Cardiac septum (tissue), 1 donor: Measurements from ENCODE around the gene SRRM3. TPM values are rescaled to one million over a fixed set of nuclear protein-coding genes. Genes with fewer than 3 reads are reported as not detected.
A peak's percentile ranks its signal among the peaks of the same experiment; 100 is the strongest.
"Not testable (repeated sequence)": the region's sequence is repeated elsewhere in the genome, so short reads cannot be mapped to it uniquely, and the experiment has no call there.

ENCODE experiments used
- DNase-seq: peaks from one replicate; pipeline ENCODE4 v3.0.0-alpha.2; 2020; ENCODE audit warnings: low spot score
- intact Hi-C: fragments of 100-400 bp; cut with DNase I; formaldehyde crosslinking; loops from one replicate; pipeline ENCODE4 v1.14.0; 2022
- long read RNA-seq: library from polyadenylated mRNA; unstranded; transcript quantifications from one replicate; pipeline ENCODE4 v2.0.0, GENCODE V29; 2021
- total RNA-seq: library from RNA; stranded (reverse); fragmentation: NEBNext Ultra II Directional; extraction: Animal tissue kit (Norgen Biotek cat#: 25700); gene quantifications from one replicate; pipeline ENCODE4 v1.2.1, GENCODE V29; 2021
- donor health status: DM: no; HTN: no; CAD: no.

SRRM3 gene, protein sequence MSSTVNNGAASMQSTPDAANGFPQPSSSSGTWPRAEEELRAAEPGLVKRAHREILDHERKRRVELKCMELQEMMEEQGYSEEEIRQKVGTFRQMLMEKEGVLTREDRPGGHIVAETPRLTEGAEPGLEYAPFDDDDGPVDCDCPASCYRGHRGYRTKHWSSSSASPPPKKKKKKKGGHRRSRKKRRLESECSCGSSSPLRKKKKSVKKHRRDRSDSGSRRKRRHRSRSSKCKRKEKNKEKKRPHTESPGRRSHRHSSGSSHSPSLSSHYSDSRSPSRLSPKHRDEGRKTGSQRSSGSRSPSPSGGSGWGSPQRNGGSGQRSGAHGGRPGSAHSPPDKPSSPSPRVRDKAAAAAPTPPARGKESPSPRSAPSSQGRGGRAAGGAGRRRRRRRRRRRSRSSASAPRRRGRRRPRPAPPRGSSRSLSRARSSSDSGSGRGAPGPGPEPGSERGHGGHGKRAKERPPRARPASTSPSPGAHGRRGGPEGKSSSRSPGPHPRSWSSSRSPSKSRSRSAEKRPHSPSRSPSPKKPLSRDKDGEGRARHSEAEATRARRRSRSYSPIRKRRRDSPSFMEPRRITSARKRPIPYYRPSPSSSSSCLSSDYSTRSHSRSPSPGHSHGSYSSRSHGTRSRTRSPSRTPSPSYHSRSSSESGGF
- total RNA-seq = 7.6 TPM
- long read RNA-seq, partial matches to known transcripts = 14 of 60 reads
- long read RNA-seq, other reads (novel, unspliced or antisense) = 44 of 60 reads

DNA sequence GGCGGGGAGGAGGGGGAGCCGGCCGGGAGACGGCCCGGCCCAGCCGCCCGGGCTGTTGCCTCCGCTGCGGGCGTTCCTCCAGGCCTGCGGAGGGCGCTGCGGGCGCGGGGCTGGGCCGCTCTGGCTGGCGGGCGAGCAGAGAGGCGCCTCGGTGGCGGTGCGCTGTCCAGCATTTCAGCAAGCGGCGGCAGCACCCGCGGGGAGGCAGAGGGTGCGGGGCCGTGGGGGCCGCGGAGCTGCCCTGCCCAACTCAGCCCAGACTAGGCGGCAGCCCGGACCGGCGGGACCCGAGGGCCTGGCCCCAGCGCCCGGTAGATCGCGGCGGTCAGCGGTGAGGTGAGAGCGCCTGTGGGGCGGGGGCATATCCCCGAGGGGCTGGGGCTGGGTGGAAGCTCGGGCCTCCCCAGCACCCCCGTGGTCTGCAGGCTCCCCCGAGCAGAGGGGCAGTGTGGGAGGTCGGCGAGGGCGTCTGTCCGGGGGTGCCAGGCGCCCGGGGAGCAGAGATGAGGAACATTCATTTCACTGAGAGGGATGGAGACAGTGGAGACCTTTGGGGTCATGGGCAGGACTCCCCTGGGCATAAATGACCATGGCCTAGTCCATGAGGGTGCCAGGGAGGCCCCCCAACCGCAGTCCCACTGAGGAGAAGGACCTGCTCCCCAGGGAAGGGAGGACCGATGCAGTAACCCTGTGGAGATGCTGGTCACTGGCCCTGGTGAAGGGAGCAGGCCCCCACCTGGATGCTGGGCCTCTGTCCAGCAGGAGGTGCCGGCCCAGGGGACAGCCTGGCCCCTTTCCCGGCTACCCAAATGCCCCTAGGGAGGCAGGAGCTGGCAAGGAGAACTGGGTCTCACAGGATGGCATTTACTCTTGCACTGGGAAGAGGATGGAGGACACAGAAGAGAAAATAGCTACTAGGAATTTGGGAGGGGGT, at the start of gene SRRM3:
Gene SRRM3 (plus strand): TSS at position 165 of the 934 bp plus-strand sequence. CDS start 33,171 bp downstream, outside the sequence.
- intact Hi-C loops = no loop called here
- DNase-seq = peak; percentile 84

DNA sequence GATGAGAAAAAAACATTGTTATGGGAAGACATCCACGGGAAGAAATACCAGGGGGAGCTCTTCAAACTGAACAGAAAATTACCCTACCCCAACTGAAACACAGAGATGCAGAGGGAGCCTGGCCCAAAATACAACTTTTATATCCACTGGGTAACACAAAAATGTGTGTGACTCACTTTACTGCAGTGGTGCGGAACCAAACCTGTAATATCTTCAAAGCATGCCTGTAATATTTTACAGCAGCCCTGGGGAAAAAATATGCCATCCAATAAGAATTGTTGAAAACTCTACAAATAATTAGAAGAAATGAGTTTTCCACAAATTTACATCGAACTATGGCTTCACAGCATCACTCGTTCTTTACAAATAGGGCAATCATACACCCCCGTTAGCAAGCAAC, 49.8 kb upstream of the SRRM3 start:
- intact Hi-C loops = no loop called here
- no peak for DNase-seq

DNA sequence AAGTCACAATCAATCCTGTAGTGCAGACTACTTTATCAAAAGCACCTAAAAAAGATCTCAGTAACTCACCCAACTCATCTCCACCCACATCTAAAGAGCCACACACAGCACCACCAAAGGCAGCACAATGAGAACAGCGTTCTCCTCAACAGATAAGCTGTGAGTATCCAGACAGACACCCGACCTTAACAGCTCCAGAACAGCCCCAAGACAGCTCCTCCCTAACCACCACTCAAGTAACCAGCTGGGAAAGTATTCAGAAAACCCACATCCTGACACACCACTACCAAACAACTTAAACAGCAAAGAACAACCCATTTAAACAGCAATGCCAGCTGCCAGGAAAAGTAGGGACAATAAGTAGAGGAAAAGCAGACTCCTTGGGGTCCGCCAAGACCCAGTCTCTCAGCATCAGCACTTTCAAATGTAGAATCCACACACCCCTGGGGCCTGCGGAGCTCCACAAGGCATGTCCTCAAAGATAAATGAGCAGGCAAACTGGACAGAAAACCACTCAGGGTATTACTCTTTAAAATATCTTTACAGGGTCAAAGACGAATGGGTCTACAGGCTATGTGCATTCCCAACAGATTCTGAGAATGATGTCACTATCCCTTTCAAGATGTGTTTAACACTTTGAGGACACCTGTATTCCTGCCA, 48.0 kb upstream of the SRRM3 start:
- intact Hi-C loops, DNase-seq: not testable (repeated sequence)

DNA sequence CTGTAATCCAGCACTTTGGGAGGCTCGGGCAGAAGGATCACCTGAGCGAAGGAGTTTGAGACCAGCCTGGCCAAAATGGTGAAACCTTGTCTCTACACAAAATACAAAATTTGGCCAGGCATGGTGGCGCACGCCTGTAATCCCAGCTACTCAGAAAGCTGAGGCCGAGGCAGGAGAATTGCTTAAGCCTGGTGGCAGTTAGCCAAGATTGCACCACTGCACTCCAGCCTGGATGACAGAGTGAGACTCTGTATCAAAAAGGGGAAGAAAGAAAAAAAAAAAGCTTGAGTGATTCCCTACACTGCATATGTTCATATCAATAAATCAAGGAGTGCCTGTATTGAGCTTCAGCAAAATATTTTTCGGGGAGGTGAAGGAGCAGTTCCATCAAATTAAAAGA, 45.8 kb upstream of the SRRM3 start:
- DNase-seq = peak; percentile 81
- intact Hi-C loops = no loop called here

DNA sequence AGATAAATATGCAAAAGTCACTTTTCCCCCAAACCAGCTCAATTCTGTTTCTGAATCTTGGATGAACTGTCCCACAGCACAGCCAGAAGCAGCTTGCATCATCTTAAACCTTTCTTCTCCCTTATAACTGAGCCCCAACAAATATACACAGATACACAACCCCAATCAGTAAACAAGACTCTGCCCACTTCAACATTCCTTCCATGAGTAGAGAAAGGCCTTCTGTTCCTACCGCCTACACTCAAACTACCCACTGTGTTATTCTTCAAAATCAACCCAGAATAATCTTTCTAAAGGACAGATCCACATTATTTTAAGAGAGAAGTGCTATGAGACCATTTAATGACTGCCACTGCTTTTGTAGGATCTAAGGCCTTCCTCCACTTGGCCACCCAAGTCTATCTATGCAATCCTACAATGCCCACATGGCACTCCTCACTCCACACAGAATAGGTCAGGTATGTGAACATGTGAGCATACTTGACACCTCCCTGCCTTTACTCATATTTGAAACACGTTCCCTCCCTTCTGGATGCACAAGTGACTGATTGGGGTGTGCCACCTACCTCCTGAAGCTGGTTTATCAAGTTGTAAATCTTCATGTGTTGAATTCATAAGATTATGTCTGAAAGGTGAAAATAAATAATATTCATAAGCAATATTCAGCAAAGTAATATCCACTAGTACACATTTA, 44.6 kb upstream of the SRRM3 start:
- intact Hi-C loops = not testable (repeated sequence)

DNA sequence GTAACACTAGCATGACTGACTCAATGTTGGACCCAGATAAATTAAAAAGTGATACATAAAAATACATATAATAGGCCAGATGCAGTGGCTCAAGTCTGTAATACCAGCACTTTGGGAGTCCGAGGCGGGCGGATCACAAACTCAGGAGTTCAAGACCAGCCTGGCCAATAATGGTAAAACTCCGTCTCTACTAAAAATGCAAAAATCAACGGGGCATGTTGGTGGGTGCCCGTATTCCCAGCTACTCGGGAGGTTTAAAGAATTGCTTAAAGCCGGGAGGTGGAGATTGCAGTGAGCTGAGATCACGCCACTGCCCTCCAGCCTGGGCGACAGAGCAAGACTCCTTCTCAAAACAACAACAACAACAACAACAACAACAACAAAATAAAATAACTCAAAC, 43.3 kb upstream of the SRRM3 start:
- intact Hi-C loops, DNase-seq: not testable (repeated sequence)

More for the DNA sequence above, 44.6 kb upstream of the SRRM3 start:
- not testable (repeated sequence) for DNase-seq

DNA sequence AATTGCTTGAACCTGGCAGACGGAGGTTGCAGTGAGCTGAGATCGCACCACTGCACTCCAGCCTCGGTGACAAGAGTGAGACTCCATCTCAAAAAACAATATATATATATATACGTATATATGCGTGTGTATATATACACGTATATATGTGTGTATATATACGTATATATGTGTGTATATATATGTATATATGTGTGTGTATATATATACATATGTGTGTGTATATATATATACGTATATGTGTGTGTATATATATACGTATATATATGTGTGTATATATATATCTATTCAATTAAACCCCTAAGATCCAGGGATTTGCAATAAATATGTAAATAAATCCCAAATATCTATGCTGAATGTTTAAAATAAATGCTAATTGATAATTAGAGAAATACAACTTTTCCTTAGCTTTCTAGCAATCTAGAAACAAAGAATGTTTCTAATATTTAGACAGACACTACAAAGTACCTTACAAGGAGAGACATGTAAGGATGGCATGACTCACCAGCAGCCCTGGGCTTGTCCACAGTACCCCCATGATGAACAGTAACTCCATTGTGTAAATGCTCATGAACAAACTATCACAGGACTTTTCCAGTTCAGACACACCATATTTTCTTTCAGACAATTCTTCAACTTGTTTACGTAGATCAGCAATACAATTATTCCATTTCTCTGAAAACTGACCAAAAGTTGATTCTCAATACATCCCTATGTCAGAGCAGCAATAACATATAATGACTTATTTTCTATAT, 39.1 kb upstream of the SRRM3 start:
- intact Hi-C loops, DNase-seq: not testable (repeated sequence)

DNA sequence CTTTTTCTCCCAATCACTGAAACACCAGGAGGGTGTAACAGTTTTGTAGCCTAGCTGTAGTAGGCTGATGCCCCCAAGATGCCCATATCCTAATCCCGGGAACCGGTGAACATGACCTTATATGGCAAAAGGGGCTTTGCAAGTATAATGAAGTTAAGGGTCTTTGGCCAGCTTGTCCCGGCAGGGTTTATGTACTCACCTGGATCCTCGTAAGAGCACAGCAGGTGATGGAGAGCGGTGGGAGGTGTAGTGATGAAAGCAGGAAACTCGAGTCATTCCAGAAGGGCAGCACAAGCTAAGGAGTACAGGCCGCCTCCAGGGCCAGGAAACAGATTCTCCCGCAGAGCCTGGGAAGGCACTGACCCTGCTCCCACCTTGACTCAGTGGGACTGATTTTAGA, 37.9 kb upstream of the SRRM3 start:
- DNase-seq, intact Hi-C loops: not testable (repeated sequence)

DNA sequence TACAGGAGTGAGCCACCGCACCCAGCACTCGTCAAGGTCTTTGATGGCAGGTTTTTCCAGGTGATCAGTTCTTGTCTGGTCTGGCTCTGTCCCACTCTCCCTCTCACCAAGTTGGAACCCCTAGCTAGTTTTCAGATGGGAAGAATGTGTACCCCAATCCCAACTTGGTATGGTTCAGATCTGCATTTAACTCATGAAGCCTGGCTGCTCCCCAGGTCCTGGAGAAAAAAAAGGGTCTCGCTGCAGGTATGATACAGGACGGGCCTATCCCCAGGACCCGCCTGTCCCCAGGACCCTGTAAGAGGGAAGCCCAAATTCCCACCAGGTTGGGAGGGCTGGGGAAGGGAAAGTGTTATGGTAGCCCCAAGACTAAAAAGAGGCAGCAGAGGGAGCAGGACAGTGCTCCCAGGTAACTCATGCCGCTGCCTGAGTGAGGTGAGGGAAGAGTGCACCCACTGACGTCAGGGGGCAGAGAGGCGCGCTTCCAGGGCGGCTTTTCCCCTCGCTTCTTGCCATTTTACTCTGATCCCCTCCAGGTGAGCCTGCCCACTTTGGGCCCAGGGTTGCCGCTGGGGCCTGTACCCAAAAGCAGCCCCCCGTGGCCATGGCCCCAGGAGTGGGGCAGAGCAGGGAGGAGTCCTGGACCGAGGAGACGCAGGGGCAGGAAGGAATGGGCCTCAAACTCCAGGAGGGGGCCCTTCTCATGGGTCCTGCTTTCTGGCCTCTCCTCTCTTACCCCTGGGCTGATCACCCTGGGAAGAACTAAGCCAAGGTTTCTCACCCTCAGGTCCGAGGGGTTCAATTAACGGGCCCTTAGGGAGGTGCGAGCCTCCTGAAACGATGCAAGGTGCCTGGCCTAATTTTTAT, 36.4 kb upstream of the SRRM3 start:
- no peak for DNase-seq
- intact Hi-C loops = no loop called here

DNA sequence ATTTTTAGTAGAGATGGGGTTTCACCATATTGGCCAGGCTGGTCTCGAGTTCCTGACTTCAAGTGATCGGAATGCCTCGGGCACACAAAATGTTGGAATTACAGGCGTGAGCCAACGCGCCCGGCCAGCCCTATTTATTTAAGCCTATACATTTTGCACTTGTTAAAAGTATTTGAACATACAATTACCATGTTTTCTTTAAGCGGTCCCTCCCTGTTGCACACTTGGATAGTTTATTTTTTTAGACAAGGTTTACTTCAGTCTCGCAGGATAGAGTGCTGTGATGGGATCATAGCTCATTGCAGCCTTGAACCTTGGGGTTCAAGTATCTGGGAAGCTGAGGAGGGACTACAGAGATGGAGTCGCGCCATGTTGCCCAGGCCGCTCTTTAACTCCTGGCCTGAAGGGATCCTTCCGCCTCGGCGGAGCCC, 35.7 kb upstream of the SRRM3 start:
- intact Hi-C loops = no loop called here
- no peak for DNase-seq

DNA sequence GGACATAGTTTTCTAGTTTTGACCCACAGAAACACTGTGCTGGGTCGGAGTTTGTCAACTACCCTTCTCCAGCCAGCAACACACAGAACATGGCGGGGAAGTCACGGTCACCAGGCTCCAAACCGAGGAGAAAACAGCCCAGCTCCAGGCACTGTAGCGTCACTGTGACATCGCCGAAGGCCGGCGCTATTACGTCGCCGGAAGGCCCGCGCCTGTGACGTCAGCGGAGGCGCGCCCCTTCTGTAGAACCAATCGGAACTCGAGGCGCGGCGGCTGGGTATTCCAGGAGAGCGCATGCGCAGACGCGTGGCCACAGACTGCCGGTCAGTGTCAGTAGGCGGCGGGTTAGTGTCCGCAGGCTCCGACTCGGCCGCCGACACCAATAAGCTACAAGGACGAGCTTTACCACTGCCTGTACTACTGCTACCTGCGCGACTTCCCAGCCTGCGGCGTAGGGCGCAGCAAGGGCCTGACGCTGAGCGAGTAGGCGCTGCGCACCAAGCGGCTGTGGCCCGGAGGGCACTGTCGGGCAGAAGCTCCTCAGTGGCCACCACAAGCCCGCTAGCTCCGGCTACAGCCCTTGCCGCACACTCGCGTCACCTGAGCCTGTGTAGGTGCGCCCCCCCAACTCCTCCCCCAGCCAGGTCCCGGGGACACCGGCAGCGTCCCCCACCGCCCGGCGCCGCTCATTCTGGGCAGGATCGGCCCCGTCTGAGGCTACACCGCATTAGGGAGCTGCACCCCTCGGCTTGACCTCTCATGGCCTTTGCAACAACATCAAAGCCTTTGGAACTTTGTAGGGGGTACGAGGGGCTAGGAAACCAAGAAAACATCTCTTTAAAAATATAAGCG, 35.1 kb upstream of the SRRM3 start:
- intact Hi-C loops = no loop called here
- peak; percentile 98 for DNase-seq

DNA sequence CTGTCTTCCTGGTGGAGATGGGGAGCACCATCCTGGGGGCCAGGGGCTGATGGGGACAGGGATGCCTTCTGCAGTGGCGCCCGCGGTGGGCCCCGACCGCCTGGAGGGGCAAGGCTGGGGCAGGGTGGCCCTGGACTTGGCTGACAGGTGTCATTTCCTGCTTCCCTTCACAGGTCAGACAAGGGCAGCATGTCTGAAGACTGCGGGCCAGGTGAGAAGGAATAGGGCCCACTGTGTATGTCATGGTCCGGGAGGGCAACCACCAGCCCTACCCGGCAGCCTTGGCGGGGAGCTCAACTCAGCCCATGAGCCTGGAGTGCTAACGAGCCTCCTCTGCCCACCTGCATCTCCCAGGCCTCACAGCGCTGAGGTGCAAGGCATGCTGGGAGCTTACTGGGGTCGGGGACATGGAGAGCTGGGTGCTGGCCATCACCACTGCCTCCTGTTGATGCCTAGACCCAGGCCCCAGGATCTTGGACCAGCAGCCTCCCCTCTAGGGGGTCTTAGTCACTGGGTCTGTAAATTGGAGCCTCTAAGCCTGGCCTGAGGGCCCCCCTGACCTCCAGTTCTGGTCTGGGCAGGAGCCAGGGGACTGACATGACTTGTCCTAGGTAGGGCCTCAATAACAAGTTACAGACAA, 28.0 kb upstream of the SRRM3 start:
- intact Hi-C loops = no loop called here
- DNase-seq = no peak

DNA sequence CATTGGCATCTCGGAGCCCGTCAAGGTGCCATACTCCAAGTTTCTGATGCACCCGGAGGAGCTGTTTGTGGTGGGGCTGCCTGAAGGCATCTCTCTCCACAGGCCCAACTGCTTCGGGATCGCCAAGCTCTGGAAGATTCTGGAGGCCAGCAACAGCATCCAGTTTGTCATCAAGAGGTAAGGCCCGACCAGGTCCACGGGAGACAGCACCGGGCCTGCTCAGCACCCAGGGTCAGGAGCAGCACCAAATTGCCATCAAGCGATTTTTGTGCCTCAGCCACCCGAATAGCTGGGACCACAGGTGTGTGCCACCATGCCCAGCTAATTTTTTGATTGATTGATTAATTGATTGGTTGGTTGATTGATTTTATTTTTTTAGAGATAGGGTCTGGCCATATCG, 24.7 kb upstream of the SRRM3 start:
- DNase-seq, intact Hi-C loops: not testable (repeated sequence)

DNA sequence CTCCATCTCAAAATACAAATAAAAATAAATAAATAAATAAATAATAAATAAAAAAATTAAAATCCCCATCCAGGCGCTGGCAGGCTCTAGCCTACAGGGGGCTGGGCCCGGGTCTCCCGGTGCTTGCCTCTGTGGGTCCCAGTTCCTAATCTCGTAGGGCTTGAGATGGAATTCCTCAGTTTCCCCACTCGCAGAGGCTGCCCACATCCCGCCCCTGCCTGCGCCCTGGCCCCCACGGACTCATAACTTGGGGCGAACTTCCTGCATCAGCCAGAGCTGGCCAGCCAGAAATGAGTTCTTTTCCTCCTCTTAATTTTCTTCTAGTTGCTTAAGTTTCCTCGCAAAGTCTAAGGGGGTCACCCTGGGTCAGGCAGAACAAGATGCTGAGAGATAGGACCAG, 22.0 kb upstream of the SRRM3 start:
- DNase-seq = no peak

DNA sequence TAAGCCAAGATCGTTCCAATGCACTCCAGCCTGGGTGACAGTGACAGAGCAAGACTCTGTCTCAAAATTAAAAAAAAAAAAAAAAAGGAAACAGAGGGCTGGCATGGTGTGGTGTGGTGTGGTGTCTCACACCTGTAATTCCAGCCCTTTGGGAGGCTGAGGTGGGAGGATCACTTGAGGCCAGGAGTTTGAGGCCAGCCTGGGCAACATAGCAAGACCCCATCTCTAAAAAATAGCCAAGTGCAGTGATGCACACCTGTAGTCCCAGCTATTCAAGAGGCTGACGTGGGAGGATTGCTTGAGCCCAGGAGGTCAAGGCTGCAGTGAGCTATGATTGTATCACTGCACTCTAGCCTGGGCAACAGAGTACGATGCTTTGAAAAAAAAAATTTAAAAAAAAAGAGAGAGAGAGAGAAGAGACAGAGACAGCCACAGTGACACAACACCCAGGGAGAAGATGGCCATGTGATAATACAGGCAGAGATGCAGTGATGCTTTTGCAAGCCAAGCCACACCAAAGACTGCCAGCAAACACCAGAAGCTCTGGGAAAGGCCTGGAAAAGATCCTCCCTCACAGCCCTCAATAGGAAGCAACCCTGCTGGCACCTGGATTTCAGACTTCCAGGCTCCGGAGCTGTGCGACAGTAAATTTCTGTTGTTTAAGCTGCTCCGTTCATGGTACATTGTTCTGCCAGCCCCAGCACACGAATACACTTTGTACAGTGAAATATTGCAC, 19.3 kb upstream of the SRRM3 start:
- no peak for DNase-seq
- intact Hi-C loops = no loop called here

More for the DNA sequence above, 22.0 kb upstream of the SRRM3 start:
- intact Hi-C loops = loop anchor here (2.0 kb wide), 1 partner anchor 83 kb away; no protein-coding TSS in a partner anchor
